HT-29 (cell line): ENCODE results near the gene LGALS3BP. TPM values are rescaled to one million over a fixed set of nuclear protein-coding genes. Genes with fewer than 3 reads are reported as not detected.

Experiments used
- DNase-seq: peaks from one replicate; pipeline ENCODE4 v3.0.0-alpha.2; 2015; ENCODE audit warnings: low spot score
- total RNA-seq: library from RNA; depleted of rRNA; stranded (reverse); fragments of >200 nt; shearing (Covaris generic); gene quantifications from 2 replicates; pipeline ENCODE4 v1.2.3, GENCODE V29; 2014; rRNA removed

The LGALS3BP gene
- total RNA-seq, 1 experiment from 2014 or later: 1,392 TPM

GRCh38 chr17:78921437-78921971 is 58.2 kb downstream of the LGALS3BP start:
- DNase-seq: no peak

Other genes starting within 250 kb of the LGALS3BP start
- gene CYTH1, start 197.7 kb downstream of the LGALS3BP start, total RNA-seq: 14.1 and 14.4 TPM in 2 replicates
- gene USP36, start 139.1 kb downstream of the LGALS3BP start, total RNA-seq: 36.8 and 42.2 TPM in 2 replicates
- 0.05 and 2.1 TPM in 2 replicates for gene CEP295NL, start 76.7 kb downstream of the LGALS3BP start, total RNA-seq
- 10.5 and 12.6 TPM in 2 replicates for gene TIMP2, start 54.5 kb downstream of the LGALS3BP start, total RNA-seq
- 89.2 and 96.4 TPM in 2 replicates for gene CANT1, start 29.8 kb upstream of the LGALS3BP start, total RNA-seq
- gene C1QTNF1, start 44.2 kb upstream of the LGALS3BP start, total RNA-seq: 3.6 and 7.5 TPM in 2 replicates
- 22.5 and 26.7 TPM in 2 replicates for gene ENGASE, start 94.9 kb upstream of the LGALS3BP start, total RNA-seq